ENCODE results near the gene POLR2J2.
"Not testable (repeated sequence)": the region's sequence is repeated elsewhere in the genome, so short reads cannot be mapped to it uniquely, and the experiment has no call there.

The POLR2J2 gene

DNA sequence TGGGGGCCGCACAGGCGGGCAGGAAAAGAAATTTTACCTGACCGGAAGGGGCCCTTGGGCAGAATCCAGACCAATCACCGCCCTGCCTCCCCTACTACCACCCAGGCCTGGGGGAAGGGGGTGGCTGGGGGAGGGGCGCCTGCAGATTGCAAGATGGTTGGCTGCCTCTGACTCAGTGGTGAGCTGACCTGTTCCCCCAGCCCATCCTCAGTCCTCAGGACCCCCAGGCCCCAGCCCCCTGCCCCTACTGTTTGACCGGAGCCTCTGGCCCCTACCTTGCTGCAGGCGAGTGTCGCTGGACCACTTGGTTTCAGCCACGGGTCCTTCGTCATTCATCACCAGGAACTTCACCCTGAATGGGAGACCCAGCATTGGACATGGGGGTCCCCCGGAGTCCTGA lies 32.6 kb downstream of the POLR2J2 start:
- not testable (repeated sequence) for H3K27ac ChIP-seq; H3K9me3 ChIP-seq (ENCODE audit: low read depth, low read length); H3K9ac ChIP-seq (ENCODE audit: insufficient read length); DNase-seq (ENCODE audit: low read depth, low spot score); H3K36me3 ChIP-seq (ENCODE audit: insufficient read depth, low read length); H3K4me3 ChIP-seq

DNA sequence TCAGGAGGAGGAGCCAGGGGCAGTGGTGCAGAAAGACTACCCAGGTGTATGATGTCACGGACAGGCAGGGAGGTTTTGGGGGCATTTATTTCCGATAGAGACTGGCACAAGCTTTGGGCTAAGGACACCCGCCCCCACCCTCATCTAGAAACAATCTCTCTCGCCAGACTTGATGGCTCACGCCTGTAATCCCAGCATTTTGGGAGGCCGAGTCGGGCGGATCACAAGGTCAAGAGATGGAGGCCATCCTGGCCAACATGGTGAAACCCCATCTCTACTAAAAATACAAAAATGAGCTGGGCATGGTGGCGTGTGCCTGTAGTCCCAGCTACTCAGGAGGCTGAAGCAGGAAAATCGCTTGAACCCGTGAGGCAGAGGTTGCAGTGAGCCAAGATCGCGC lies 34.5 kb downstream of the POLR2J2 start:
- H3K36me3 ChIP-seq (ENCODE audit: insufficient read depth, low read length); DNase-seq (ENCODE audit: low read depth, low spot score); H3K9me3 ChIP-seq (ENCODE audit: low read depth, low read length); H3K27ac ChIP-seq; H3K4me3 ChIP-seq; H3K9ac ChIP-seq (ENCODE audit: insufficient read length): not testable (repeated sequence)

DNA sequence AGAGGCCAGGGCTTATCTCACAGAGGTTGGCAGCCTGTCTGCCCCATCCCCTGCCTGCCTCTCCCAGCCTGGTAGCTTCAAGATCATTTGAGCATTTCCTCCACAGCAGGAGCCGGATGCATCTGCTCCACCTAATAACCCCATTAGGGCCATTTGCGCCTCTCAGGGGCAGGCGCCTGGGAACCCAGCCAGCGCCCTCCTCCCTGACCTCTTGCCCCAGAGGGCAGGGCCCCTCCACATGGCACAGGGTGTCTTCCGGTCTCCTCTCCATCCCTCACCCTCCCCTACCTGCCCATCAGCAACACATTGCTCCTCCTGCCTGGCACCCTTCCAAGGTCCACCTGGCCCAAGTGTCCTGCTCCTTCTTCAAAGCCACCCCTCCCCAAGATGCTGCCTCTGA lies 36.1 kb downstream of the POLR2J2 start:
- not testable (repeated sequence) for H3K9ac ChIP-seq (ENCODE audit: insufficient read length); H3K27ac ChIP-seq; DNase-seq (ENCODE audit: low read depth, low spot score); H3K36me3 ChIP-seq (ENCODE audit: insufficient read depth, low read length); H3K4me3 ChIP-seq; H3K9me3 ChIP-seq (ENCODE audit: low read depth, low read length)

DNA sequence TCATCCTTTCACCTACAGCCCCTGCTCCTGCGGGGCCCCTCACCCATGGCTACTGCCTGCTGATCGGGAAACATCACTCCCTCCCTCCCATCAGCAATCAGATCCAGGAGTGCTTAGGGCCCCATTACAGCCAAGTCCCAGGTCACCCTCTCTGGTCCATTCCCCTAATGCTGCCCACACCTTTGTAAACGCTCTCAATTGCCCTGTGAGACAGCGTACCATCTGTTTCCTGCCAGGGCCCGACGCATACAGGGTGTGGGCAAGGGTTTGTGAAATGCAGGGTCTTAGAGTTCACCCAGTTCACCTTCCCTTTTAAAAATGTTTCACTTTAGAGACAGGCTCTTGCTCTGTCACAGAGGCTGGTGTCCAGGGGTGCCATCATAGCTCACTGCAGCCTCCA lies 37.2 kb downstream of the POLR2J2 start:
- H3K9ac ChIP-seq (ENCODE audit: insufficient read length); H3K4me3 ChIP-seq; H3K27ac ChIP-seq; DNase-seq (ENCODE audit: low read depth, low spot score); H3K36me3 ChIP-seq (ENCODE audit: insufficient read depth, low read length); H3K9me3 ChIP-seq (ENCODE audit: low read depth, low read length): not testable (repeated sequence)

DNA sequence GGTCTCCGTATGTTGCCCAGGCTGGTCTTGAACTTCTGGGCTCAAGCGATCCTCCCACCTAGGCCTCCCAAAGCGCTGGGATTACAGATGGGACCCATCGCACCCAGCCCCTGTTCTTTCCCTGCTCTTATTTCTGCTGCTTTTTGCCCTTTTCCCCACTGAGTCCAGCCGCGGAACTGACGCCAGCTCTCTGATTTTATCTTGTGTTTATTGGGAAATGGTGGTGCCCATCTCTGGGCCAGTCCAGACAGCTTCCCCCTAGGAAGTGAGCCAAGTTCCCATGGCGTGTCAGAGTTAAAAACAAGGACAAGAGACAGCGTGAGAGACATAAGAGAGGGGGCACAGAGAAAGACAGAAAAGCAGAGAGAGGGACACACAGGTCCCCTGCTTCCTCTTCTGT lies 40.8 kb downstream of the POLR2J2 start:
- not testable (repeated sequence) for H3K27ac ChIP-seq; H3K36me3 ChIP-seq (ENCODE audit: insufficient read depth, low read length); DNase-seq (ENCODE audit: low read depth, low spot score)

DNA sequence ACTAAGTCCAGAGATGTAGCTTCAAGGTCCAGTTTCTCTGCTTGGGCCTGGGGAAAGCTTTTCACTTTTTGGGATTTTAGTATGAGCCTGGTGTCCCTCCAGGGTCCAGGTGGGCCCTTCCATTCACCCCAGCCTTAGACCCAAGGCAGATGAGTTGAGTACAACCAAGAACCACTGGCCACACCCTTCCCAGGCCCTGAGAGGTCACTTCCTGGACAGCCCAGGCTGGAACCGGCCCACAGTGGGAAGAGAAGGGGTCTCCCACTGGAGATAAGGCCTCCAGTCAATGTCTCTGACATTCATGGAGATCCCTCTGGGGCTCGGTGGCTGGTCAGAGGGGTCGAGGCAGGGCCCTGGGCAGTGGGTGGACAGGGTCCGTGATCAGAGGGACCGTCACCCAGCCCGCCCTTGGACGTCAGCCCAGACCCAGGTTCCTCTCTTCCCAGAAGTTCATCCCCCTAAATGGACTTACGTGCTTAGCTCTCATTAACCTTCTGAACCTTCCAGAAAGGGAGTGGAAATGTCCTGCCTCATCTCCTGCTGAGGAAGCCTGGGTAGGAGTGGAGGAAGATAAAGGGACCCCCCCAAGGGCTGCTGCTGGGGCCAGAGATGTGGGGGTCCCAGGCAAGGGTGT lies 44.1 kb downstream of the POLR2J2 start:
- not testable (repeated sequence) for H3K36me3 ChIP-seq (ENCODE audit: insufficient read depth, low read length); DNase-seq (ENCODE audit: low read depth, low spot score); H3K9me3 ChIP-seq (ENCODE audit: low read depth, low read length); H3K27ac ChIP-seq; H3K9ac ChIP-seq (ENCODE audit: insufficient read length); H3K4me3 ChIP-seq

More for the DNA sequence above, 40.8 kb downstream of the POLR2J2 start:
- H3K9ac ChIP-seq (ENCODE audit: insufficient read length); H3K9me3 ChIP-seq (ENCODE audit: low read depth, low read length); H3K4me3 ChIP-seq: not testable (repeated sequence)

DNA sequence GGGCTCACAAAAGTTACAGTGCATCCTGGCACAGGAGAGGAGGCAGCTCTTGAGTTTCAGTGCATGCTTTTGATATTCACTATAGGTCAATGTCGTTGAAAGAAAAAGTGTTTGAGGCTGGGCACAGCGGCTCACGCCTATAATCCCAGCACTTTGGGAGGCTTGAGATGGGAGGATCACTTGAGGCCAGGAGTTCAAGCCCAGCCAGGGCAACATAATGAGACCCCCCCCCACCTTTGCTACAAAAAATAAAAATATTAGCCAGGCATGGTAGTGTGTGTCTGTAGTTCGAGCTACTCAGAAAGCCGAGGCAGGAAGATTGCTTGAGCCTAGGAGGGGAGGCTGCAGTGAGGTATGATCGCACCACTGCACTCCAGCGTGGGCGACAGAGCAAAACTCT lies 53.3 kb downstream of the POLR2J2 start:
- H3K9ac ChIP-seq (ENCODE audit: insufficient read length); H3K27ac ChIP-seq; DNase-seq (ENCODE audit: low read depth, low spot score); H3K36me3 ChIP-seq (ENCODE audit: insufficient read depth, low read length); H3K4me3 ChIP-seq; H3K9me3 ChIP-seq (ENCODE audit: low read depth, low read length): not testable (repeated sequence)

DNA sequence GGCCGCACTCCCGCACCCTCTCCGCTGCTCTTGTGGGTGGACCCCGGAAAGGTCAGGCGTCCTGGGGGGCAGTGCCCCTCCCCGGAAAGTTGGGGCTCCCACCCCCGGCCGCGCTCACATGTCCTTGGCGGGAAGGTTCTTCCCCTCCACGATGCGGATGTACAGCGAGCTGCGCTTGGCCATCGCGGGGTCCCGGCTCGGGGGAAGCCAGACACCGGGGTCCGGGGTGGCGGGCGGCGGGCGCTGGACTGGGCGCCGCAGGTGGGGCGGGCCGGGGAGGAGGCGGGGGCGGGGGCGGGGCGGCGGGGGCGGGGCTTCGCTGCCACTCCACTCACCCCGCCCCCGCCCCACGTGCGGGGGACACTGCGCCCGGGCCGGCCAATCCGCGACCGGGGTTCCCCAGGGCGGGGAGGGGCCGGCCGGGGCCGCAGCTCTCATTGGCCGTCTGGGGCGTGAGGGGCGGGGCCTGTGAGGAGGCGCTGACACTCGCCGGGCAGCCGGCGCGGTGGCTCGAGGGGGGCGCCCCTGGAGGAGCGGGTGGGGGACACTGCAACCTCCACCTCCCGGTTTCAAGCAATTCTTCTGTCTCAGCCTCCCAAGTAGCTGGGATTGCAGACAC lies 54.8 kb downstream of the POLR2J2 start, which contains the start of gene RASA4:
Gene RASA4, minus strand, starts transcription at position 250 of the 619 bp plus-strand sequence. Its CDS starts 67 bp downstream, at position 183.
- not testable (repeated sequence) for H3K9ac ChIP-seq (ENCODE audit: insufficient read length); H3K27ac ChIP-seq; H3K36me3 ChIP-seq (ENCODE audit: insufficient read depth, low read length); H3K4me3 ChIP-seq; H3K9me3 ChIP-seq (ENCODE audit: low read depth, low read length); DNase-seq (ENCODE audit: low read depth, low spot score)
